HG02571 (cell line): ENCODE measurements around the gene IQSEC1.

Experiments used
- ATAC-seq: cut with Tn5 transposase; IDR thresholded peaks from one replicate; pipeline ENCODE4 v1.9.1; 2021; ENCODE audit warnings: mild to moderate bottlenecking, moderate library complexity; ENCODE audit not compliant: unreplicated experiment

The IQSEC1 gene

GRCh38 chr3:13018561-13019242, 54.5 kb downstream of the IQSEC1 start:
- no peak for ATAC-seq

- ATAC-seq = no peak
These were observed 55.2 kb downstream of the IQSEC1 start for GRCh38 chr3:13018043-13018451.

GRCh38 chr3:13017361-13018042, 55.7 kb downstream of the IQSEC1 start:
- ATAC-seq = no peak

GRCh38 chr3:13016721-13017255, 56.4 kb downstream of the IQSEC1 start:
- no peak for ATAC-seq

GRCh38 chr3:13016083-13016720, 57.0 kb downstream of the IQSEC1 start:
- ATAC-seq = peak; percentile 24

- peak; percentile 29 for ATAC-seq
These were observed 57.7 kb downstream of the IQSEC1 start for GRCh38 chr3:13015286-13016082.

GRCh38 chr3:13014755-13015285, 58.4 kb downstream of the IQSEC1 start:
- ATAC-seq = no peak

GRCh38 chr3:13013994-13014754, 59.1 kb downstream of the IQSEC1 start:
- no peak for ATAC-seq

- ATAC-seq = no peak
These were observed 59.7 kb downstream of the IQSEC1 start for GRCh38 chr3:13013566-13013965.

- no peak for ATAC-seq
These were observed 60.1 kb downstream of the IQSEC1 start for GRCh38 chr3:13013151-13013561.

GRCh38 chr3:13012221-13012691, 61.0 kb downstream of the IQSEC1 start:
- ATAC-seq = peak; percentile 37

GRCh38 chr3:13011573-13012220, 61.5 kb downstream of the IQSEC1 start:
- ATAC-seq = peak; percentile 42

- no peak for ATAC-seq
These were observed 62.3 kb downstream of the IQSEC1 start for GRCh38 chr3:13010780-13011572.

GRCh38 chr3:13009946-13010315, 63.3 kb downstream of the IQSEC1 start:
- no peak for ATAC-seq

- ATAC-seq = peak; percentile 23
These were observed 63.9 kb downstream of the IQSEC1 start for GRCh38 chr3:13009132-13009945.

GRCh38 chr3:13008155-13008995, 64.9 kb downstream of the IQSEC1 start:
- no peak for ATAC-seq
